H7 (cell line): ENCODE results near the gene AUTS2. TPM values are rescaled to one million over a fixed set of nuclear protein-coding genes. Genes with fewer than 3 reads are reported as not detected.

Experiments
- DNase-seq: peaks from one replicate; pipeline ENCODE4 v3.0.0; 2012
- H3K27me3 ChIP-seq: 2 replicates; pipeline ENCODE4 v1.6.0; 2011; ENCODE audit warnings: mild to moderate bottlenecking, low read length; ENCODE audit not compliant: control insufficient read depth, insufficient read depth
- H3K36me3 ChIP-seq: replicated peaks from 2 replicates; pipeline ENCODE4 v1.5.1; 2011; ENCODE audit warnings: low read length; ENCODE audit not compliant: control insufficient read depth, insufficient read depth
- H3K4me3 ChIP-seq: 2 replicates; pipeline ENCODE4 v1.5.1; 2011; ENCODE audit warnings: low read depth, mild to moderate bottlenecking, control low read depth, low read length, moderate library complexity; ENCODE audit not compliant: insufficient read depth
- total RNA-seq: library from RNA; depleted of rRNA; stranded (reverse); fragments of >200 nt; shearing (Covaris generic); gene quantifications from 2 replicates; pipeline ENCODE4 v1.2.3, GENCODE V29; 2014

AUTS2 gene
- total RNA-seq, 1 experiment from 2014 or later, result 16.1 TPM

- no peak for DNase-seq
- Histone ChIP-seq H3K4me3 (no peak overlapping the region), H3K27me3 (no peaks in the 10 kb centered on the region), H3K36me3 (no peaks in the 10 kb centered on the region; the same call in 1 of the 2 replicates)
Measured at GRCh38 chr7:70751895-70752294, 1153.6 kb downstream of the AUTS2 start.

DNA sequence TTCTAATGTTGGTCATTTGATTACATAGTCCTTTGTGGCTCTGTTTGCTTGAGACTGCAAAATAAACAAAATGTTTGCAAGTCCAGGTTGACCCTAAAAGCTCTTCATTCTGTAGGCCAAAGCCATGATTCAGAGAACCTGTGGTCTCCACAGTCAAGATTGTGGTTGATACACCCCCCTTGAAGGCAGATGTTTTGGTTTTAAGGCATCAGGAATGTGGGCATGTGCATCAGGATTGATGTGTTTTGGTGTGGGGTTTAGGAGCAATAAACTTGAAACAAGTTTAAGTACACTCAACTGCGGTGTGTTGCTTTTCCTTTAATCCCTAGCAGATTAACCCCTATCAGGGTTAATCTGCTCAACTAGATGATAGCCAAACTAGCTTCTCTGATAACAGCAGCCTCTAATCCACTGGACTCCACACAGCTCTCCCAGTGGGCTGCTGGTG is 1154.5 kb downstream of the AUTS2 start:
- no peak for DNase-seq
- H3K36me3 ChIP-seq, result no peaks in the 10 kb centered on the region
- no peak overlapping the region for H3K4me3 ChIP-seq
- no peaks in the 10 kb centered on the region for H3K27me3 ChIP-seq

DNA sequence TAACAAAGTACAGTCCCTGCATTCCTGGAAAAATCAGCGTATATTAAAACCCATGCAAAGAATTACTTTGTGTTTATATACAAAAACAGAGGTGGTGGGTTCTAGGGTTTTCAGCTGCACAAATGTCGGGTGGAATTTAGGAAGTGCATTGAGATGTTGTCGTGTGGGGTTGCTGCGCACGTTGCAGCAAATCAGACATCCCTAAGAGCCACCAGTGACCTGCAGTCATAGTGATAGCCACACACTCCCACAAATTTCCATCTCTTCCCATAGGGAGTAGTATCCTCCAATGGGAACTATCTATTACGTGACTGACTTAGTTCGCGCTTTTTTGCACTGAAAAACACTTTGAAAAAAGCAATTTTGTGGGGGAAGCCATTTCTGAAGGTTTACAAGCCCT is 1158.5 kb downstream of the AUTS2 start:
- no peaks in the 10 kb centered on the region for H3K36me3 ChIP-seq
- DNase-seq, result no peak
- no peak overlapping the region for H3K4me3 ChIP-seq

DNA sequence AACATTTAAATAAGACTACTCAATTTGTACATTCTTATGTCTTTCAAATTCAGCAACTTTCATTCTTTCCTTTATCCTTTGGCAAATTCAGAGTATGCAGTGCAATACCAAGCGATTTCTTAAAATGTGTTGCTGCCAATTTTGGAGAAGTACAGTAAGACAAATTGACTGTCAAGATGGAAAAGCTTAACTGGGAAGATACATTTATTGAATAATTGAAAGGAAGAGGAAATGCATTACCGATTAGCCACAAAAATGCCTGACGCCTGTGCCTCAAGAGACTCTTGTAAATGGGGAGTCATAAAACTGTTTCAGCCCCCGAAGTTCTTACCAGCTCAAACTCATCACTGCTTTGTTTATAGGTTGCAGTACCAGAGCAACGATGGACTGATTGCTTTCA is 1160.4 kb downstream of the AUTS2 start:
- no peak for DNase-seq
- no peak overlapping the region for H3K4me3 ChIP-seq
- no peaks in the 10 kb centered on the region; the same call in 1 of the 2 replicates for H3K36me3 ChIP-seq
- no peaks in the 10 kb centered on the region for H3K27me3 ChIP-seq

More for the DNA sequence above, 1158.5 kb downstream of the AUTS2 start:
- H3K27me3 ChIP-seq, result no peaks in the 10 kb centered on the region

DNA sequence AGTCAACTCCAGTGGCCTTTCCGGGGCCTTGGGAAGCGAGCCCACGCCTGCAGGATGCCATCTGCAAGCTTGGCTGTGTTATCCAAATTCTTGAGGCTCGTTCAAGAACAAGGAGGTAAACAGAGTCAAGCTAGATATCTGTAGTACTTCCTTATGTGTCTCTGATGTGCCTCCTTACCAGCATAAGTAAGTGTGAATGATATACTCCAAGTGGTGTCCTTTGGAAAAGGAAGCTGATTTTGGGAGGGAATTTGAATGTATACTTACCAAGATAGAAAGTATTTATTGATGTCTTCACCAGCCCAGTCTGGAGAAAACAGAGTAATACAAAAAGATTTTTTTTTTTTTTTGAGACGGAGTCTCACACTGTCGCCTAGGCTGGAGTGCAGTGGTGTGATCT is 1161.4 kb downstream of the AUTS2 start:
- DNase-seq, result no peak
- H3K36me3 ChIP-seq, result no peaks in the 10 kb centered on the region; the same call in 1 of the 2 replicates
- H3K4me3 ChIP-seq, result no peak overlapping the region
- no peaks in the 10 kb centered on the region for H3K27me3 ChIP-seq

- DNase-seq, result no peak
- H3K27me3 ChIP-seq, result no peaks in the 10 kb centered on the region
- H3K4me3 ChIP-seq, result no peak overlapping the region
- H3K36me3 ChIP-seq, result peaks cover 7% of the 10 kb centered on the region
Measured at GRCh38 chr7:70761711-70762328, 1163.5 kb downstream of the AUTS2 start.

DNA sequence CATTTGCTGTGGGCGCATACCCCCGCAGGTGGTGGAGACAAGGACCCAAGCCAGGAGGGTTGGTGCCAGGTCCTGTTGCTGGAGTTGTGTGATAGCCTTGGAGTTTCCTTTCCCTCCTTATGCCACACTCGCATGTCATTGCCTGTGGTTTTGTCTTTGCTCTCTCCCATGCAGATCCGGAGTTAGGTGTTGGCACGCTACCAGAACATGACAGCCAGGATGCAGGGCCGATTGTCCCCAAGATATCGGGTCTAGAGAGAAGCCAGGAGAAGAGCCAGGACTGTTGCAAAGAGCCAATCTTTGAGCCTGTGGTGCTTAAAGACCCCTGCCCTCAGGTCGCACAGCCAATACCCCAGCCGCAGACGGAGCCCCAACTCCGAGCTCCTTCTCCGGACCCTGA is 1164.4 kb downstream of the AUTS2 start:
- Histone ChIP-seq H3K4me3 (no peak overlapping the region), H3K27me3 (no peaks in the 10 kb centered on the region), H3K36me3 (peaks cover 11% of the 10 kb centered on the region)
- no peak for DNase-seq

- Histone ChIP-seq H3K27me3 (no peaks in the 10 kb centered on the region), H3K4me3 (no peak overlapping the region), H3K36me3 (peaks cover 14% of the 10 kb centered on the region)
- no peak for DNase-seq
Measured at GRCh38 chr7:70763961-70764691, 1165.9 kb downstream of the AUTS2 start.

- H3K4me3 ChIP-seq, result no peak overlapping the region
- peaks cover 14% of the 10 kb centered on the region for H3K36me3 ChIP-seq
- DNase-seq, result peak; percentile 43
- H3K27me3 ChIP-seq, result no peaks in the 10 kb centered on the region
Measured at GRCh38 chr7:70764701-70765208, 1166.5 kb downstream of the AUTS2 start.

- H3K36me3 ChIP-seq, result peaks cover 14% of the 10 kb centered on the region
- H3K27me3 ChIP-seq, result no peaks in the 10 kb centered on the region
- DNase-seq, result no peak
- H3K4me3 ChIP-seq, result no peak overlapping the region
Measured at GRCh38 chr7:70765651-70766050, 1167.4 kb downstream of the AUTS2 start.

- H3K4me3 ChIP-seq, result no peak overlapping the region
- DNase-seq, result no peak
- H3K27me3 ChIP-seq, result no peaks in the 10 kb centered on the region
- H3K36me3 ChIP-seq, result peaks cover 14% of the 10 kb centered on the region
Measured at GRCh38 chr7:70766109-70766508, 1167.8 kb downstream of the AUTS2 start.

DNA sequence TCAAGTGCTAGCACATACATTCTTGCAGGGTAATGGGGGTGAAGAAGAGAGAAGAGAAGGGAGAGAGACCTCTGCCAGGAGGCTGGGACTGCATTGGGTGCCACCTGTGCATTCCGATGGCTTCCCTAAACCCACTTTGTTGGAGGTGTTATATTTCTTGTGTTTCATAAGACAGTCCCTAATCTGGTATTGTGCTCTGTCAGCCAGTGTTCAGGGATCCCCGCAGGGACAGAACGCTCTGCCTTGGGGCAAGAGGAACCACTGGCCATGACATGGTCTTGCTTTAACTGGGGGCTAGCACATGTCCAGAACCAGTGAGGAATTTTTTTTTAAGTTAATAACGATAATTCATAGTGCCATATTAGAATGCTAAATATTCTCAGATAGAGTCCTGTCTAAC is 1168.4 kb downstream of the AUTS2 start:
- Histone ChIP-seq H3K36me3 (peaks cover 14% of the 10 kb centered on the region), H3K4me3 (no peak overlapping the region), H3K27me3 (no peaks in the 10 kb centered on the region)
- no peak for DNase-seq

GRCh38 chr7:70770154-70770553 is 1171.9 kb downstream of the AUTS2 start:
- no peak for DNase-seq
- Histone ChIP-seq H3K36me3 (peaks cover 17% of the 10 kb centered on the region), H3K4me3 (no peak overlapping the region), H3K27me3 (no peaks in the 10 kb centered on the region)

DNA sequence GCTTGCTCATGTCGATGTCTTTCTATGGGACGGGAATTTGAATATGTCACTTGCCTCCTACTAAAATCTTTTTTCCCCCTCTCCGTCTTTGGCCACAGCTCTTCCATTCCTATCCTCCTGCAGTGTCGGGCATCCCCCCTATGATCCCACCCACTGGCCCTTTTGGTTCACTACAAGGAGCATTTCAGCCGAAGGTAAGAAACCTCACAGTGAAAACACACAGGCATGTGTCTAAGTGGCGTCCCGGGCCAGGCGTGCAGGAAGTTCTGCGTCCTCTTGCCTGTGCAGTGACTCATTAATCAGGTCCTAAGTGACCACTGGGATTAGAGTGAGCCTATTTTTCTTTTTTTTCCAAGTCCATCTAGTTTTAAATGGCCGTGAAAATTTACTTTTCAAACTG is 1173.2 kb downstream of the AUTS2 start:
- Histone ChIP-seq H3K27me3 (no peaks in the 10 kb centered on the region), H3K36me3 (peaks cover 14% of the 10 kb centered on the region), H3K4me3 (no peak overlapping the region)
- DNase-seq, result peak; percentile 56

DNA sequence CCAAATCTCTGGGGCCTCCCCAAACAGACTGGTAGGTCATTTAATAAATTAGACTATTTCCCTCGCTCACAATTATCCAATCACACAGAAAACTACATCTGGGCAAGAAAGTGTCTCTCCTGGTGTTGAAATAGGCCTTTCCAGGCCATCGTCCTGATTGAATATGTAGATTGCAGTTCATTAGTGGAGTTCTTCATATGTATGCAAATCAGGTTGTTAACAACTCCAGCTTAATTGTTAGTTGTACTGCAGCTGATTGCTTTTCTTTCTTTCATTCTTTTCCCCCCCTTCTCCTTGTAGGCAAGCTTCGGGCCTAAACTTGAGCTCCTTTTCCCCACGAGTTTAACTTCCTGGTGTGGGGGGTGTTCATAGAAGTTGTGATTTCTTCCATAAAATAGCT is 1174.6 kb downstream of the AUTS2 start:
- peaks cover 15% of the 10 kb centered on the region for H3K36me3 ChIP-seq
- no peak overlapping the region for H3K4me3 ChIP-seq
- no peaks in the 10 kb centered on the region for H3K27me3 ChIP-seq
- DNase-seq, result no peak
